Activated CD8-positive, alpha-beta T cell treated with anti-CD3 and anti-CD28 coated beads for 36 hours (primary cell): ENCODE measurements around the gene VSTM1. TPM values are rescaled to one million over a fixed set of nuclear protein-coding genes. Genes with fewer than 3 reads are reported as not detected.

ENCODE experiments used
- ATAC-seq: fragments of 200-7000 bp; cut with Tn5 transposase; one replicate; pipeline ENCODE4 v1.10.0; 2021; ENCODE audit warnings: mild to moderate bottlenecking, moderate library complexity
- CTCF ChIA-PET: fragments of 350-600 bp; sonication (Branson Sonifier 250); formaldehyde crosslinking; loops from one replicate; lab custom pipeline; 2021; ENCODE audit warnings: antibody characterized with exemption; lab: Charles Lee
- POLR2A ChIA-PET: fragments of 350-600 bp; sonication (Branson Sonifier 250); formaldehyde crosslinking; loops from one replicate; lab custom pipeline; 2021; ENCODE audit warnings: antibody characterized with exemption; lab: Charles Lee
- DNase-seq: peaks from one replicate; pipeline ENCODE4 v3.0.0-alpha.2; 2020
- H3K27ac Mint-ChIP-seq: one replicate; pipeline ENCODE4 v1.8.0; 2021; ENCODE audit warnings: mild to moderate bottlenecking, mixed read lengths
- H3K27me3 Mint-ChIP-seq: one replicate; pipeline ENCODE4 v1.8.0; 2021; ENCODE audit warnings: mixed read lengths
- H3K36me3 Mint-ChIP-seq: one replicate; pipeline ENCODE4 v1.8.0; 2021; ENCODE audit warnings: low read depth, mixed read lengths
- H3K4me1 Mint-ChIP-seq: one replicate; pipeline ENCODE4 v1.8.0; 2021; ENCODE audit warnings: low read depth, mixed read lengths
- H3K4me3 Mint-ChIP-seq: one replicate; pipeline ENCODE4 v1.8.0; 2021; ENCODE audit warnings: mild to moderate bottlenecking, moderate library complexity, mixed read lengths
- H3K9me3 Mint-ChIP-seq: one replicate; pipeline ENCODE4 v1.8.0; 2021; ENCODE audit warnings: mixed read lengths
- CTCF ChIP-seq: fragments of 200-600 bp; IDR thresholded peaks from one replicate; pipeline ENCODE4 v1.8.0; 2022; ENCODE audit warnings: antibody characterized with exemption, mild to moderate bottlenecking
- intact Hi-C: fragments of 100-400 bp; cut with micrococcal nuclease; formaldehyde crosslinking; loops from one replicate; pipeline ENCODE4 v1.10.0; 2022
- total RNA-seq, 2 experiments: library from RNA; stranded (reverse); gene quantifications; one replicate each; pipeline ENCODE4 v1.2.3, GENCODE V29; 2021

VSTM1 gene
- total RNA-seq, 2 experiments from 2014 or later = not detected

DNA sequence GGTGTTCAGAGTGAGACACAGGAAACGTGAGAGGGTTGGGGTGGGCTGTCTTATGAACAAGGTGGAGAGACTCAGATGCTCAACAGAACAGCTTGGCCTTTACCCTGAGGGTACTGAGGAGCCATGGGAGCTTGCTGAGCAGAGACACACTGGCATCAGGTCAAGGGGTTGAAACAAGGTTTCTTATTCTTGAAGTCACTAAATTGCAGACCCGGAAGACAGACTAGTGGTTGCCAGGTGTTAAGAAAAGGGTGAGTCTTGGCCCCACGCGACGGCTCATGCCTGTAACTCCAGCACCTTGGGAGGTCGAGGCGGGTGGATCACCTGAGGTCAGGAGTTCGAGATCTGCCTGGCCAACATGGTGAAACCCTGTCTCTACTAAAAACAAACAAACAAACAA, 49.8 kb downstream of the VSTM1 start:
- Mint-ChIP-seq H3K27me3 (peaks cover 22% of the 10 kb centered on the region), H3K9me3 (no peaks in the 10 kb centered on the region), H3K27ac (no peak overlapping the region), H3K36me3 (no peaks in the 10 kb centered on the region), H3K4me3 (no peak overlapping the region), H3K4me1 (no peaks in the 10 kb centered on the region)
- intact Hi-C loops = no loop called here
- TF ChIP-seq CTCF = no peak
- ChIA-PET POLR2A (no interaction called here), CTCF (no interaction called here)
- DNase-seq = no peak
- ATAC-seq = no peak

DNA sequence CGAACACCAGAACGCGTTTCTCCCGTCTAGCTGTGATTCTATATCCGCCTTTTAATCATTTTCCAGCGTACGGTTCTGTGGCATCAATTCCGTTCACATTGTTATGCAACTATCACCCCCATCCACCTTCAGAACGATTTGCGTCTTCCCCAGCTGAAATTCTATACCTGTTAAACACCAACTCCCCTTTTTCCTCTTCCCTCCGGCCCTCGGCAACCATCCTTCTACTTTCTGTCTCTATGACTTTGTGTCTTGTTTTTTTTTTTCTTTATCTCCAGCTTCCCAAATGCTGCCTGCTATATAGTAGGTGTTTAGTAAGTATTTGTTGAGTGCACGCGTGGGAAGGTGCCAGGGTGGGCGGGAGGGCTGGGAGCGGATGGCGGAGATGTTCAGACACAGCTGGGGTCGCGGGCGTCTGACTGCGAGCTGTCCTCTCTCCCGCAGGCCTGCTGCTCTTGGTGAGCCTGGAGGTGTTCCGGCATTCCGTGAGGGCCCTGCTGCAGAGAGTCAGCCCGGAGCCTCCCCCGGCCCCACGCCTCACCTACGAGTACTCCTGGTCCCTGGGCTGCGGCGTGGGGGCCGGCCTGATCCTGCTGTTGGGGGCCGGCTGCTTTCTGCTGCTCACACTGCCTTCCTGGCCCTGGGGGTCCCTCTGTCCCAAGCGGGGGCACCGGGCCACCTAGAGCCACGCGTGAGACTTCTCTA, 52.0 kb downstream of the VSTM1 start:
- H3K4me1 Mint-ChIP-seq = no peaks in the 10 kb centered on the region
- ChIA-PET POLR2A (no interaction called here), CTCF (interaction anchor here (0.7 to 0.9 kb wide), 2 partner anchors 12 to 18 kb away, joined by 3 read pairs; no protein-coding TSS in a partner anchor)
- no peaks in the 10 kb centered on the region for H3K9me3 Mint-ChIP-seq
- H3K27ac Mint-ChIP-seq = no peak overlapping the region
- intact Hi-C loops = no loop called here
- no peak for DNase-seq
- H3K4me3 Mint-ChIP-seq = no peak overlapping the region
- no peak for ATAC-seq
- peaks cover 22% of the 10 kb centered on the region for H3K27me3 Mint-ChIP-seq
- no peaks in the 10 kb centered on the region for H3K36me3 Mint-ChIP-seq
- no peak for TF ChIP-seq CTCF

GRCh38 chr19:54010474-54010873, 53.2 kb downstream of the VSTM1 start:
- no peaks in the 10 kb centered on the region for H3K36me3 Mint-ChIP-seq
- ATAC-seq = no peak
- ChIA-PET CTCF (no interaction called here), POLR2A (no interaction called here)
- DNase-seq = no peak
- TF ChIP-seq CTCF = no peak
- no peak overlapping the region for H3K27ac Mint-ChIP-seq
- H3K4me3 Mint-ChIP-seq = no peak overlapping the region
- no peaks in the 10 kb centered on the region for H3K9me3 Mint-ChIP-seq
- intact Hi-C loops = no loop called here
- no peaks in the 10 kb centered on the region for H3K4me1 Mint-ChIP-seq
- peaks cover 17% of the 10 kb centered on the region for H3K27me3 Mint-ChIP-seq

DNA sequence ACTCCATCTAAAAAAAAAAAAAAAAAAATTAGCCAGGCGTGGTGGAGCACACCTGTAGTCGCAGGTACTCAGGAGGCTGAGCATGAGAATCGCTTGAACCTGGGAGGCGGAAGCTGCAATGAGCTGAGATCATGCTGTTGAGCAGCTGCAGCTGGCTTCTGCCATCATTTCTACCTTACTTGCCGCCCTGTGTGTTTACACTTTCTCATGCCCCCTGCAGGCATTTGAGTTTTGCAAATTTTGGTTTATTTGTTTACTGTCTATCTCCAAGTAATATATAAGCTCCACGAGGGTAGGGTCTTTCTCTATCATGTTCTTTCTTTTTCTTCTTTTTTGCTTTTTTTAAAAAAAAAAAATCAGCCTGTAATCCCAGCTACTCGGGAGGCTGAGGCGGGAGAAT, 54.3 kb downstream of the VSTM1 start:
- ATAC-seq (no peak), DNase-seq (no peak)
- ChIA-PET CTCF (interaction anchor here (1.4 kb wide), 1 partner anchor 22 kb away, joined by 3 read pairs; no protein-coding TSS in a partner anchor), POLR2A (interaction anchor here (0.6 kb wide), 1 partner anchor 11 kb away, joined by 4 read pairs; no protein-coding TSS in a partner anchor)
- TF ChIP-seq CTCF = no peak
- H3K36me3 Mint-ChIP-seq = no peaks in the 10 kb centered on the region
- no peak overlapping the region for H3K27ac Mint-ChIP-seq
- no peaks in the 10 kb centered on the region for H3K9me3 Mint-ChIP-seq
- intact Hi-C loops = no loop called here
- no peaks in the 10 kb centered on the region for H3K4me1 Mint-ChIP-seq
- H3K27me3 Mint-ChIP-seq = peaks cover 13% of the 10 kb centered on the region
- no peak overlapping the region for H3K4me3 Mint-ChIP-seq

DNA sequence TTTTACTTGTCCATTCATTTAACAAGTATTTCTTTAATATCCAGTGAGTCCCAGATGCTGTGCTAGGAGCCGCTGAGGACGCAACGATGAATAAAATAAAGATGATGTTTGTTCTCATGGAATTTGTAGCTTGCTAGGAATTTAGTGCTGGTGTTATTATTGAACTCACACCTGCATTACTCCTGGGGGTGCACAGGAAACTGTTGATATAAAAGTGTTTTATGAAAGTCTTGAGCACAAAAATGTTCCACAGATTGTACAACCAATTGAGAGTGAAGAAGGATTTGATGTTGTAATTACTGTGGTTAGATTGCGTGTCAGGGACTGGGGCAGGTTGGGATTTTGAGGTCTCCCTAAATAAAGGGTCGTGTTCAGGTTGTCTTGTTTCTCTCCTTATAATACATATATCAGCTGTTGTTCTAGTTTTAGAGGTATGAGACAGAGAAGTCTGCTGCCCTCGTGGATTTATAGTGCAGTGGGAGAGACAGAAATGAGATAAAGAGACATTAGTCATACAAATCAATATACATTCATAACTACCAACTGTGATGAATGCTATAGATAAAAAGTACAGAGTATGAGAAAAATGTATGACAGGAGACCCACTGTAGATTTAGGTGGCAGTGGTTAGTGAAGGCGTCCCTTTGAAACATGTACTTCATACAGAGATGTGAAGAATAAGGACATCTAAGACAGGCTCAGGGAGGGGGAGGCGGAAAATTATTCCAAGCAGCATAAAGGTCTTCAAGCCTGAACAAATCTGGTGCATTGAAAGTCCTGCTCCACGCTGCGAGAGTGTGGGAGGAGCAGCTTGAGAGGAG, 61.0 kb downstream of the VSTM1 start:
- Mint-ChIP-seq H3K36me3 (no peaks in the 10 kb centered on the region), H3K4me3 (no peak overlapping the region), H3K27me3 (peaks cover 13% of the 10 kb centered on the region), H3K9me3 (no peaks in the 10 kb centered on the region), H3K4me1 (no peaks in the 10 kb centered on the region), H3K27ac (no peak overlapping the region)
- intact Hi-C loops = no loop called here
- DNase-seq (no peak), ATAC-seq (no peak)
- TF ChIP-seq CTCF = no peak
- POLR2A ChIA-PET = no interaction called here
- CTCF ChIA-PET = no interaction called here
